ENCODE measurements around the gene WWC1.

WWC1 gene

GRCh38 chr5:168489059-168489458 is 197.6 kb downstream of the WWC1 start:
- no peak for DNase-seq (ENCODE audit: low read depth)

DNA sequence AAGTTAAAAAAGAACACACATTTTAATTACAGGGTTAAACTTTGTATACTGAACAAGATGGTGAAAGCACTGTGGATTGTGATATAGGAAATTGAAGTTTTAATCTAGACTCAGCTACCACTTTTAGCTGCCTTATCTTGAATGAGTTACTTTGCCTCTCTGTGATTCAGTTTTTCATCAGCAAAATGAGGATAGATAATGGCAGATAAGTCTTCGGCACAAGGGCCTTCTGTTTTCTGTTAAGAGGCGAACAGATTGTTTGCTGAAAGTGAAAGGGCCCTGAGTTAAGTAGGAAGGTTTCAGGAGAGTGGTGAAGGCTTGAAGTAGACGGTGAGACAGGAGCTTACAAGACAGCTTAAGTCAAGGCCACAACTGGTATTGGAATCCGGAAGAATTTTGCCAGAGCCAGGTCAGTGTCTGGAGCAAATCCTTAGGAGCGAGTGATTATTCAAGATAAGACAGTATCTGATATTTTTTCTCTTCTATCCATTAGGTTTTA is 202.7 kb downstream of the WWC1 start:
- DNase-seq (ENCODE audit: low read depth): no peak

DNA sequence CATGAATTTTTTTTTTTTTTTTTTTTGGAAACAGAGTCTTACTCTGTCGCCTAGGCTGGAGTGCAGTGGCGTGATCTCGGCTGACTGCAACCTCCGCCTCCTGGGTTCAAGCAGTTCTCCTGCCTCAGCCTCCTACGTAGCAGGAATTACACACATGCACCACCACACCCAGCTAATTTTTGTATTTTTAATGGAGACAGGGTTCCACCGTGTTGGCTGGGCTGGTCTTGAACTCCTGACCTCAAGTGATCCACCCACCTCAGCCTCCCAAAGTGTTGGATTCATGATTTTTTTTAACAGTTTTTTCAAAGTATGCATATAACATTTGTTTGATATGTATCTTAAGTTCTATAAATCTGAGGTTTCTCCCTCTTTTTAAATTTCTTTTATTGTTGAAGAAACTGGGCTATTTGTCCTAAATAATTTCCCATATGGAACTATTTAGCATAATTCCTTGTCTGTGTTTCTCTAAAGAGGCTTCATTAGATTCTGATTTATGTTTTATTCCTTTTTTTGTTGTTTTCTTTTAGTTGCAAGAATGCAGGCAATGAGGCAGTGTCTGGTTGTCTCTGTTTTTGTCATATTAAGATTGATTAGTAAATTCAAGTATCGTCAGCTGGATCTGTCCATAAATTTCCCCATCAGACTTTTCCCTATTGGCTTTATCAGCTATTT is 211.3 kb downstream of the WWC1 start:
- no peak for DNase-seq (ENCODE audit: low read depth)

- no peak for DNase-seq (ENCODE audit: low read depth)
Observed at GRCh38 chr5:168513861-168514428, 222.5 kb downstream of the WWC1 start.
